Ovary (tissue), 9 donors: ENCODE measurements around the gene PLCB4. TPM values are rescaled to one million over a fixed set of nuclear protein-coding genes. Genes with fewer than 3 reads are reported as not detected.

Experiments used
- DNase-seq, 5 donors: peaks; one replicate each; pipeline ENCODE4 v3.0.0-alpha.2; 2019 to 2020
- H3K27ac ChIP-seq, 2 donors: fragments of 200-600 bp; one replicate each; pipeline versions ENCODE4 v1.5.1 to v1.8.0; 2019 to 2022
- H3K27me3 ChIP-seq: fragments of 200-600 bp; one replicate; pipeline ENCODE4 v1.8.0; 2022
- H3K36me3 ChIP-seq: fragments of 200-600 bp; sonication (generic); one replicate; pipeline ENCODE4 v1.5.1; 2019
- H3K4me1 ChIP-seq: one replicate; pipeline ENCODE4 v1.8.1; 2013; ENCODE audit warnings: mild to moderate bottlenecking, moderate library complexity; ENCODE audit not compliant: insufficient read depth
- H3K4me3 ChIP-seq: fragments of 200-600 bp; sonication (generic); one replicate; pipeline ENCODE4 v1.5.1; 2017
- H3K9me3 ChIP-seq, 2 donors: fragments of 200-600 bp in 1 of 2; sonication (generic) in 1 of 2; one replicate each; pipeline versions ENCODE4 v1.5.1 to v1.8.1; 2013 to 2019; ENCODE audit warnings: mild to moderate bottlenecking in 1 of 2, moderate library complexity in 1 of 2
- CTCF ChIP-seq, 3 donors: fragments of 450-650 bp in 2 of 3; fragments of 200-600 bp in 1 of 3; IDR thresholded peaks; one replicate each; pipeline versions ENCODE4 v1.5.1 to v1.8.0; 2016 to 2022; ENCODE audit warnings: antibody characterized with exemption in 3 of 3, mild to moderate bottlenecking in 1 of 3
- EP300 ChIP-seq: sonication (generic); formaldehyde crosslinking; IDR thresholded peaks from one replicate; pipeline ENCODE4 v1.6.1; 2017; ENCODE audit warnings: antibody characterized with exemption
- POLR2A ChIP-seq: fragments of 450-650 bp; IDR thresholded peaks from one replicate; pipeline ENCODE4 v1.6.1; 2017; ENCODE audit warnings: antibody characterized with exemption, mild to moderate bottlenecking, moderate library complexity
- WGBS, 3 donors: extraction: QIAGEN DNeasy Blood & Tissue Kit in 1 of 3; methylation state at CpG; one replicate each; pipeline versions ENCODE4 v1.1.5 to v1.1.7; 2013 to 2017; 5-methylcytosine and 5-hydroxymethylcytosine counted together
- intact Hi-C, 4 donors: fragments of 100-400 bp; cut with DNase I; formaldehyde crosslinking; loops; one replicate each; pipeline versions ENCODE4 v1.11.0 to v1.15.1; 2022 to 2023
- polyA plus RNA-seq, 2 donors: library from polyadenylated mRNA; stranded (reverse); fragments of 200-250 nt in 1 of 2; fragments of 350-450 nt in 1 of 2; fragmentation: Illumina TruSeq in 1 of 2; extraction: RNeasy Lipid Tissue Mini Kit (QIAGEN cat#74804) in 1 of 2; gene quantifications; one replicate each; pipeline ENCODE4 v1.2.3, GENCODE V29; 2013 to 2014
- total RNA-seq, 7 donors: library from RNA; depleted of rRNA in 2 of 7; stranded (reverse); fragments of >200 nt in 2 of 7; fragmentation: NEBNext Ultra II Directional in 3 of 7; extraction: Animal tissue kit (Norgen Biotek cat#: 25700) in 3 of 7; gene quantifications; one replicate each; pipeline versions ENCODE4 v1.1.0 to v1.2.4, GENCODE V29; 2016 to 2023
- donor health status: DM: no; HTN: no; CAD: no; lungs with moderate emphysema.
- donor health status: DM: no; HTN: no; CAD: no.
- donor health status: Bipolar disorder and iron deficiency.
- donor health status: DM: yes; HTN: yes; CAD: no.
- donor health status: DM: no; HTN: no; CAD: no.
- donor health status: DM: yes; HTN: yes; CAD: no.

The PLCB4 gene
- total and polyA plus RNA-seq, 9 donors, result 2.8 to 11.8 (median 5.6) TPM

DNA sequence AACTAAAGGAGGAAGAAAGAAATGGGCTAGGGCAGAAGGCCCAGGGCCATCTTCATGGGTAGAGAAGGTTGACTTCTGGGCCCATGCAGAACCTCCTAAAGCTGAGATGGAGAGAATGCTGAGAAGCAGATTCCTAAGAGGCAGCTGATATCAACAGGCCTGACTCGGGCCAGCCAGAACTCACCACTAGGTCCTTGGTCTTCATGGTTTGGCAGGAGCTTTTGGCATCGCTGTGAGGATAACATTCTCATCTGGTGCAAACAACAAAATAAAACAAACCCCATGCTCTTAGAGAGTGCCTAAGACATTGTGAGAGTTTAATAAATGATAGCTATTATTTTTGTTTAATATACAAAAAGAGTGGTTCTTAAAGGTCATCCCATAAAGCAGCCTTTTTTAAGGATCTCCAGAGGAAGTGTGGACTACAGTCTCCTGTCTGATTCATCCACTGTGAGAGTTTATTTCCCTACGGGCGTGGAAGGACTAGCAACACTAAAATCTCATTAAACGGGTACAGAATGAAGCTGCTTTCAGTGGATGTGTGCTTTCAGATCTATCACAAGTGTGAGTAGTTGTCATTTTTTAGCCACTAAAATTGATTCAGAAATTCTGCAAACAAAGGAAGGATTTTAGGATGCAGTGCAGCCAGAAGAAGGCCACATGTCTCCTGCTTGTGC lies 160.0 kb downstream of the PLCB4 start:
- H3K36me3 ChIP-seq, result no peaks in the 10 kb centered on the region
- TF ChIP-seq EP300, result no peak
- TF ChIP-seq POLR2A, result no peak
- no peak for TF ChIP-seq CTCF (IDR thresholded peaks at IDR 0.05)
- peak in 4 of 5 donors; percentile 15 to 51 (median 26) for DNase-seq
- H3K9me3 ChIP-seq, result no peaks in the 10 kb centered on the region
- H3K4me1 ChIP-seq, result peaks cover 11% of the 10 kb centered on the region
- intact Hi-C loops, result no loop called here
- H3K27me3 ChIP-seq, result no peaks in the 10 kb centered on the region
- 18 to 36% (median 26%) methylated on average over 5 of the region's 5 CpGs for WGBS, 3 donors
- no peak overlapping the region for H3K27ac ChIP-seq
- H3K4me3 ChIP-seq, result no peak overlapping the region

- H3K4me3 ChIP-seq, result no peak overlapping the region
- no peaks in the 10 kb centered on the region for H3K36me3 ChIP-seq
- H3K9me3 ChIP-seq, result no peaks in the 10 kb centered on the region
- H3K27me3 ChIP-seq, result no peaks in the 10 kb centered on the region
- intact Hi-C loops, result no loop called here
- peaks cover 11% of the 10 kb centered on the region for H3K4me1 ChIP-seq
- DNase-seq, result no peak
- TF ChIP-seq CTCF (IDR thresholded peaks at IDR 0.05), result no peak
- TF ChIP-seq POLR2A, result no peak
- no peak for TF ChIP-seq EP300
- no peak overlapping the region for H3K27ac ChIP-seq
Observed at GRCh38 chr20:9230406-9230805, 161.5 kb downstream of the PLCB4 start.

DNA sequence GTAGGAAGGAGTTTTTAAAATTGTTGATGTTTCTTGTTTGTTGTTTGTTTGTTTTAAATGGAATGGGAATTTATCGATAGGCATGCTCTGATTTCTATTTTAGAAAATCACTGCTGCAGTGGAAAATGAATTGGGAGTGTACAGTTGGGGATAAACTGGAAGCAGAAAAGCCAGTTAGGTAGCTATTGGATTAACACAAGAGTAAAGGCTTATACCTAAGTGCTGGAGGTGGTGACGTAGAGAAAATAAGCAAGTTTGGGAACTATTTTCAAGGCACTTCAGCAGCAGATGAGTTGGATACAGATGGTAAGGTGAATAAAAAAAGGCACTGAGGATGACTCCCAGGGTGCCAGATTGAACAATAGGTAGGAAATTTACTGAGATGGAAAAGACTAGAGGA lies 164.9 kb downstream of the PLCB4 start:
- WGBS, 3 donors, result 94 to 97% (median 96%) methylated on average over 2 of the region's 2 CpGs
- no peak overlapping the region for H3K27ac ChIP-seq
- intact Hi-C loops, result no loop called here
- DNase-seq, result no peak
- no peaks in the 10 kb centered on the region for H3K36me3 ChIP-seq
- no peak overlapping the region for H3K4me3 ChIP-seq
- no peaks in the 10 kb centered on the region for H3K9me3 ChIP-seq
- peaks cover 8% of the 10 kb centered on the region for H3K4me1 ChIP-seq
- H3K27me3 ChIP-seq, result no peaks in the 10 kb centered on the region
- TF ChIP-seq CTCF (IDR thresholded peaks at IDR 0.05), result no peak
- no peak for TF ChIP-seq POLR2A
- no peak for TF ChIP-seq EP300

GRCh38 chr20:9235518-9235917 lies 166.6 kb downstream of the PLCB4 start:
- Histone ChIP-seq H3K9me3 (no peaks in the 10 kb centered on the region), H3K27ac (no peak overlapping the region), H3K4me3 (no peak overlapping the region), H3K36me3 (no peaks in the 10 kb centered on the region), H3K27me3 (no peaks in the 10 kb centered on the region), H3K4me1 (no peaks in the 10 kb centered on the region)
- DNase-seq, result no peak
- TF ChIP-seq EP300, result no peak
- TF ChIP-seq POLR2A, result no peak
- no peak for TF ChIP-seq CTCF (IDR thresholded peaks at IDR 0.05)
- WGBS, 3 donors, result 86 to 93% (median 88%) methylated on average over 4 of the region's 4 CpGs
- intact Hi-C loops, result no loop called here
